ENCODE data around the gene ELMO1. TPM values are rescaled to one million over a fixed set of nuclear protein-coding genes. Genes with fewer than 3 reads are reported as not detected.

Gene ELMO1
- total and polyA plus RNA-seq, 8 donors: 3.0 to 20.6 (median 6.6) TPM

DNA sequence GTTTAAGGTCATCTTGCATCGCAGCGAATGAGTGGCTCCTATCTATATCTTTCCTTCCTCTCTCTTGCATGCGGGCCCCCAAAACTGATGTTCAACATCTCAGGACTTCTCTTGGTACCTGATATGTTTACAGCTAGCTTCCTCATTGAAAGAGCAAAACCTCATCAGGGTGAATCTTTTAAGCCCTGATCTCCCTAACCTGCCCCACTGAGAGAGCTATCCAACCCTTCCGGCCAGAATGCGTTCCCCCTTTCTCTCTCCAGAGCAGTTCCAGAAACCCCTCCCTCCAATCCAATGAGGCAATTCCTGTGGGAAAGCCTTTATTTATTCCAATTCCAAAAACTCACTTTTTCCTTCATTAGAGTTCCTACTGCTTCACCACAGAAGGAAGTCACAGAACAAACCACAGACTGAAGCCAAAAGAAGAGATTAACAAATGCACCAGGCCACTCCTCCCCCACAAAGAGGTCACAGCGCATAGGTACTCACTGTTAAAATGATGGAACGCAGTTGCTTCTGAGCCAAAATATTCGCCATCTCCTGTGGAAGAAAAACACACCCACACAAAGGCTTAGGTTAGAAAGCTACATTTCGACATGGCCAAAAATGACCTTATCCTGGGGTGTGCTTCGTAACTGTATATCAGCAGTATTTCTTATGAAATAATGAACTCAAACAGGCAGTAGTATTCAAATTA, 232.4 kb downstream of the ELMO1 start:
- Histone ChIP-seq H3K4me3 (no peak overlapping the region), H3K27me3 (no peaks in the 10 kb centered on the region), H3K36me3 (no peaks in the 10 kb centered on the region), H3K27ac (no peak overlapping the region), H3K4me1 (no peaks in the 10 kb centered on the region), H3K9me3 (no peaks in the 10 kb centered on the region)
- FAIRE-seq (no peak), ATAC-seq (peak in 3 of 4 donors; percentile 15 to 56 (median 28)), DNase-seq (no peak)
- WGBS, 2 donors: 81 to 88% methylated on average over 10 of the region's 10 CpGs
- intact Hi-C loops (cut with DNase I): loop anchor here in 1 of 3 donors (10.0 kb wide), 1 partner anchor 298 kb away; no protein-coding TSS in a partner anchor
- TF ChIP-seq, protein P1, sequence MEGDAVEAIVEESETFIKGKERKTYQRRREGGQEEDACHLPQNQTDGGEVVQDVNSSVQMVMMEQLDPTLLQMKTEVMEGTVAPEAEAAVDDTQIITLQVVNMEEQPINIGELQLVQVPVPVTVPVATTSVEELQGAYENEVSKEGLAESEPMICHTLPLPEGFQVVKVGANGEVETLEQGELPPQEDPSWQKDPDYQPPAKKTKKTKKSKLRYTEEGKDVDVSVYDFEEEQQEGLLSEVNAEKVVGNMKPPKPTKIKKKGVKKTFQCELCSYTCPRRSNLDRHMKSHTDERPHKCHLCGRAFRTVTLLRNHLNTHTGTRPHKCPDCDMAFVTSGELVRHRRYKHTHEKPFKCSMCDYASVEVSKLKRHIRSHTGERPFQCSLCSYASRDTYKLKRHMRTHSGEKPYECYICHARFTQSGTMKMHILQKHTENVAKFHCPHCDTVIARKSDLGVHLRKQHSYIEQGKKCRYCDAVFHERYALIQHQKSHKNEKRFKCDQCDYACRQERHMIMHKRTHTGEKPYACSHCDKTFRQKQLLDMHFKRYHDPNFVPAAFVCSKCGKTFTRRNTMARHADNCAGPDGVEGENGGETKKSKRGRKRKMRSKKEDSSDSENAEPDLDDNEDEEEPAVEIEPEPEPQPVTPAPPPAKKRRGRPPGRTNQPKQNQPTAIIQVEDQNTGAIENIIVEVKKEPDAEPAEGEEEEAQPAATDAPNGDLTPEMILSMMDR (IDR thresholded peaks at IDR 0.05): no peak

DNA sequence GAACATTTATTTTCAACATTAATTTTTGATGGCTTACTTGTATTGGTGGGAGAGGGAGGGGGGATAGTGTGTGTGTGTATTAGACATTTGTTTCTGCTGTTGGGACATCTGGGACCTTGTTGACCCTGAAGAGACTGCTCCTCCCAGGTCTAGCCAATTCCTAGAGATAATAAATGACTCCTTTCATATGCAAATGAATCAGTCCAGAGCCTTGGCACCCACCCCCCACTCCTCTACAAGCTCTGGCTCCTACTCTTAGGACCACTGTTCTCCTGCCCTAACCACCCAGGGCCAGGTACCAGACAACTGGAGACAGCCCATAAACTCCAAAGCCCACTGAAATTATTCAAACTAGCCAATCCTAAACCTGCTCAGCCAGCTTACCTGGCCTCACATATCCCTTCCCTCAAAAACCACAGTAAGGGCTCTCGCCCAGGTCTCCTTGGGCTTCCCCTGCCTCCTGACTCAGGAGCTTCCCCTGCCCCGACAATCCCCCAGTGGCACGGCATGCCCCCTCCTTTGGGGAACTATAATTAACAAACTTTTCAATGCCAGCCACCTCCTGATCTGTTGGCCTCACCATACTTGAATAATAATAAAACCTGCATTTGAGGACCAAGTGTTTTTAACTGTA, 233.3 kb downstream of the ELMO1 start:
- no peak for DNase-seq
- Histone ChIP-seq H3K36me3 (no peaks in the 10 kb centered on the region), H3K27ac (no peak overlapping the region), H3K27me3 (no peaks in the 10 kb centered on the region), H3K4me3 (no peak overlapping the region), H3K9me3 (no peaks in the 10 kb centered on the region), H3K4me1 (no peaks in the 10 kb centered on the region)
- intact Hi-C loops (cut with DNase I): loop anchor here in 1 of 3 donors (10.0 kb wide), 1 partner anchor 299 kb away; no protein-coding TSS in a partner anchor
- no peak for FAIRE-seq
- ATAC-seq: no peak
- 70 to 75% methylated on average over 3 of the region's 3 CpGs for WGBS, 2 donors
- TF ChIP-seq, protein P1 (IDR thresholded peaks at IDR 0.05): no peak

GRCh38 chr7:37212556-37212955, 236.1 kb downstream of the ELMO1 start:
- no peaks in the 10 kb centered on the region for H3K36me3 ChIP-seq
- no peak overlapping the region for H3K4me3 ChIP-seq
- DNase-seq (no peak), ATAC-seq (no peak), FAIRE-seq (no peak)
- H3K9me3 ChIP-seq: no peaks in the 10 kb centered on the region
- WGBS, 2 donors: 74 to 78% methylated on average over 8 of the region's 8 CpGs
- peaks cover 0 to 9% (median 5%) of the 10 kb centered on the region in 3 donors for H3K4me1 ChIP-seq
- H3K27me3 ChIP-seq: no peaks in the 10 kb centered on the region
- TF ChIP-seq, protein P1 (IDR thresholded peaks at IDR 0.05): no peak
- intact Hi-C loops (cut with DNase I): loop anchor here in 1 of 3 donors (10.0 kb wide), 1 partner anchor 302 kb away; no protein-coding TSS in a partner anchor
- no peak overlapping the region for H3K27ac ChIP-seq

- peaks cover 0 to 9% (median 5%) of the 10 kb centered on the region in 3 donors for H3K4me1 ChIP-seq
- ATAC-seq (no peak), FAIRE-seq (no peak), DNase-seq (no peak)
- no peak overlapping the region for H3K27ac ChIP-seq
- H3K36me3 ChIP-seq: no peaks in the 10 kb centered on the region
- no peaks in the 10 kb centered on the region for H3K9me3 ChIP-seq
- TF ChIP-seq, protein P1 (IDR thresholded peaks at IDR 0.05): no peak
- intact Hi-C loops (cut with DNase I): loop anchor here in 1 of 3 donors (10.0 kb wide), 1 partner anchor 303 kb away; no protein-coding TSS in a partner anchor
- no peak overlapping the region for H3K4me3 ChIP-seq
- H3K27me3 ChIP-seq: no peaks in the 10 kb centered on the region
Observed at GRCh38 chr7:37212051-37212450, 236.6 kb downstream of the ELMO1 start.

All from pancreas (tissue), 10 donors.